GM23338 (cell line): ENCODE data around the gene CNTNAP1. TPM values are rescaled to one million over a fixed set of nuclear protein-coding genes. Genes with fewer than 3 reads are reported as not detected.

Source experiments
- ATAC-seq: fragments of 200-7000 bp; cut with Tn5 transposase; 3 replicates; pipeline ENCODE4 v1.9.1; 2020
- DNase-seq: peaks from one replicate; pipeline ENCODE4 v3.0.0-alpha.2; 2015; ENCODE audit warnings: low spot score
- H2AFZ ChIP-seq: fragments of 200-600 bp; sonication (generic); 2 replicates; pipeline ENCODE4 v1.8.0; 2016; ENCODE audit warnings: antibody characterized with exemption, mild to moderate bottlenecking, moderate library complexity
- H3F3A ChIP-seq: fragments of 200-600 bp; sonication (generic); replicated peaks from 2 replicates; pipeline ENCODE4 v1.8.0; 2017; ENCODE audit warnings: antibody characterized with exemption, mixed run types, low read depth
- H3K27ac ChIP-seq: fragments of 200-600 bp; sonication (generic); 2 replicates; pipeline ENCODE4 v1.6.1; 2016; ENCODE audit warnings: low read depth
- H3K27me3 ChIP-seq: fragments of 200-600 bp; sonication (generic); 2 replicates; pipeline ENCODE4 v1.8.0; 2016; ENCODE audit warnings: mild to moderate bottlenecking, mixed run types, moderate library complexity; ENCODE audit not compliant: insufficient read depth
- H3K36me3 ChIP-seq: fragments of 200-600 bp; sonication (generic); 2 replicates; pipeline ENCODE4 v1.8.0; 2016; ENCODE audit warnings: mild to moderate bottlenecking; ENCODE audit not compliant: insufficient read depth
- H3K4me1 ChIP-seq: fragments of 200-600 bp; sonication (generic); 2 replicates; pipeline ENCODE4 v1.8.0; 2016; ENCODE audit warnings: mild to moderate bottlenecking, moderate library complexity; ENCODE audit not compliant: insufficient read depth
- H3K4me2 ChIP-seq: fragments of 200-600 bp; sonication (generic); 2 replicates; pipeline ENCODE4 v1.7.1; 2017; ENCODE audit warnings: mixed run types
- H3K4me3 ChIP-seq: fragments of 200-600 bp; sonication (generic); 2 replicates; pipeline ENCODE4 v1.6.1; 2016; ENCODE audit warnings: mixed run types
- H3K79me2 ChIP-seq: fragments of 200-600 bp; sonication (generic); replicated peaks from 2 replicates; pipeline ENCODE4 v1.8.0; 2017; ENCODE audit warnings: mild to moderate bottlenecking; ENCODE audit not compliant: insufficient read depth
- H3K9me2 ChIP-seq: fragments of 200-600 bp; sonication (generic); 2 replicates; pipeline ENCODE4 v1.8.0; 2017; ENCODE audit not compliant: insufficient read depth
- H4K20me1 ChIP-seq: fragments of 200-600 bp; sonication (generic); replicated peaks from 2 replicates; pipeline ENCODE4 v1.8.0; 2017; ENCODE audit warnings: mild to moderate bottlenecking; ENCODE audit not compliant: insufficient read depth
- H3K27ac Mint-ChIP-seq: 2 replicates; pipeline ENCODE4 v1.8.0; 2020; ENCODE audit warnings: inconsistent platforms, mild to moderate bottlenecking, moderate library complexity, mixed read lengths
- H3K27me3 Mint-ChIP-seq: 3 replicates; pipeline ENCODE4 v1.8.0; 2022; ENCODE audit warnings: low read depth, mild to moderate bottlenecking, moderate library complexity, mixed read lengths, inconsistent platforms; ENCODE audit not compliant: insufficient read depth, poor library complexity
- H3K36me3 Mint-ChIP-seq: 3 replicates; pipeline ENCODE4 v1.8.0; 2021; ENCODE audit warnings: low read depth, mild to moderate bottlenecking, inconsistent platforms, moderate library complexity, mixed read lengths
- H3K4me1 Mint-ChIP-seq: 3 replicates; pipeline ENCODE4 v1.8.0; 2020; ENCODE audit warnings: mild to moderate bottlenecking, inconsistent platforms, mixed read lengths
- H3K4me3 Mint-ChIP-seq: 3 replicates; pipeline ENCODE4 v1.8.0; 2021; ENCODE audit warnings: moderate library complexity, mild to moderate bottlenecking, inconsistent platforms, mixed read lengths
- H3K9me3 Mint-ChIP-seq: 3 replicates; pipeline ENCODE4 v1.8.0; 2020; ENCODE audit warnings: moderate library complexity, mild to moderate bottlenecking, inconsistent platforms, mixed read lengths
- EZH2phosphoT487 ChIP-seq: fragments of 200-600 bp; sonication (generic); IDR thresholded peaks from one replicate; pipeline ENCODE4 v1.8.1; 2018; ENCODE audit warnings: antibody characterized with exemption; ENCODE audit not compliant: unreplicated experiment
- JUNB ChIP-seq: IDR thresholded peaks from one replicate; pipeline ENCODE4 v1.6.1; 2016; ENCODE audit warnings: antibody characterized with exemption; ENCODE audit not compliant: unreplicated experiment
- NANOG ChIP-seq: IDR thresholded peaks from 2 replicates; pipeline ENCODE4 v1.6.1; 2016; ENCODE audit warnings: antibody characterized with exemption, borderline replicate concordance
- POLR2AphosphoS5 ChIP-seq: IDR thresholded peaks from 2 replicates; pipeline ENCODE4 v1.6.1; 2016; ENCODE audit warnings: antibody characterized with exemption, low read depth
- STAT1 ChIP-seq: IDR thresholded peaks from one replicate; pipeline ENCODE4 v1.6.1; 2016; ENCODE audit warnings: antibody characterized with exemption; ENCODE audit not compliant: unreplicated experiment
- polyA plus RNA-seq: library from polyadenylated mRNA; unstranded; fragments of >200 nt; fragmentation: Nextera tagmentation; extraction: Ambion mirVana; gene quantifications from 2 replicates; pipeline ENCODE4 v1.2.1, GENCODE V29; 2016
- total RNA-seq: library from RNA; depleted of rRNA; stranded (reverse); fragments of >200 nt; shearing (Covaris generic); gene quantifications from 2 replicates; pipeline ENCODE4 v1.2.3, GENCODE V29; 2014
- TF ChIP-seq, protein P1 (sequence below): IDR thresholded peaks from 2 replicates; pipeline ENCODE4 v1.6.1; 2016; ENCODE audit warnings: antibody characterized with exemption
- TF ChIP-seq, protein P2 (sequence below), 2 experiments: fragments of 200-600 bp in 1 of 2; sonication (generic) in 1 of 2; conservative IDR thresholded peaks; 2 replicates each; pipeline versions ENCODE4 v1.5.1 to v1.6.1; 2016 to 2017; ENCODE audit warnings: antibody characterized with exemption in 2 of 2, low read depth in 2 of 2, mild to moderate bottlenecking in 2 of 2, moderate library complexity in 1 of 2

Gene CNTNAP1
- total and polyA plus RNA-seq, 2 experiments from 2014 or later: 1.3 to 5.0 TPM

DNA sequence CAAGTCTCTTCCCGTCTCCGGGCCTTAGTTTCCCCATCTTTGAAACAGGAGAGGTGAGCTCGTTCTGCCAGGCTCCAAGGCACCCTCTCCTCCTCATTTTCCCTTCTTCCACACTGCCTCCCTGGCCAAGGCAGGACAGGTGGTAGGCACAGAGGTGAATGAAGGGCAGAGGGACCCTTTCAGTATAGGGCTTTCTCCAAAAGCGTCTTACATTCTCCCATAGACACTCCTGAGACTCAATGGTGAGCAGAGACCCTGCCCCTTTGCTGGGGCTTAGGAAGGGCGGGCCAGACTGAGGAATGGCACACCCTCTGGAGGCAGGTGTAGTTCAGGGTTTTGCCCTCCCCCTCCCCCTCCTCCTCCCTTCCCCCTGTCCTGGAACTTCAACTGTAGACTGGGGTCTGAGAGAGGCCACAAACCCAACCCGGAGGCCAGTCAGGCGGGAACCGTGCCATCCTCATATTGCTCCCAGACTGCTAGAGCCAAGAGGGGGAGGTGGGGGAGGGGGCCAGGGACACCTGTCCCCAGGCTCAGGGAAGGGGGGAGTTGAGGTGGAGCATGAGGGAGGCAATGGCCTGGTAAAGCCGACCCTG, 7.5 kb upstream of the CNTNAP1 start:
- H3K36me3 Mint-ChIP-seq: peaks cover 18% of the 10 kb centered on the region
- Histone ChIP-seq H3F3A (peaks cover 30% of the 10 kb centered on the region), H3K9me2 (no peaks in the 10 kb centered on the region), H3K4me2 (peak overlapping the region; percentile 98), H3K4me3 (peak overlapping the region; percentile 92), H3K27ac (no peak overlapping the region), H2AFZ (no peak overlapping the region), H3K27me3 (peaks cover 58% of the 10 kb centered on the region), H3K79me2 (peaks cover 7% of the 10 kb centered on the region; the same call in 1 of the 2 replicates), H3K36me3 (no peaks in the 10 kb centered on the region; the same call in 1 of the 2 replicates), H4K20me1 (no peaks in the 10 kb centered on the region), H3K4me1 (peaks cover 41% of the 10 kb centered on the region)
- H3K4me1 Mint-ChIP-seq: peaks cover 35% of the 10 kb centered on the region
- no peaks in the 10 kb centered on the region for H3K9me3 Mint-ChIP-seq
- TF ChIP-seq STAT1: no peak
- TF ChIP-seq, protein P1, sequence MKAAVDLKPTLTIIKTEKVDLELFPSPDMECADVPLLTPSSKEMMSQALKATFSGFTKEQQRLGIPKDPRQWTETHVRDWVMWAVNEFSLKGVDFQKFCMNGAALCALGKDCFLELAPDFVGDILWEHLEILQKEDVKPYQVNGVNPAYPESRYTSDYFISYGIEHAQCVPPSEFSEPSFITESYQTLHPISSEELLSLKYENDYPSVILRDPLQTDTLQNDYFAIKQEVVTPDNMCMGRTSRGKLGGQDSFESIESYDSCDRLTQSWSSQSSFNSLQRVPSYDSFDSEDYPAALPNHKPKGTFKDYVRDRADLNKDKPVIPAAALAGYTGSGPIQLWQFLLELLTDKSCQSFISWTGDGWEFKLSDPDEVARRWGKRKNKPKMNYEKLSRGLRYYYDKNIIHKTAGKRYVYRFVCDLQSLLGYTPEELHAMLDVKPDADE: no peak
- ATAC-seq (peak; percentile 4), DNase-seq (peak; percentile 83)
- peak overlapping the region; percentile 66 for H3K4me3 Mint-ChIP-seq
- H3K27ac Mint-ChIP-seq: no peak overlapping the region
- peaks cover 61% of the 10 kb centered on the region for H3K27me3 Mint-ChIP-seq

DNA sequence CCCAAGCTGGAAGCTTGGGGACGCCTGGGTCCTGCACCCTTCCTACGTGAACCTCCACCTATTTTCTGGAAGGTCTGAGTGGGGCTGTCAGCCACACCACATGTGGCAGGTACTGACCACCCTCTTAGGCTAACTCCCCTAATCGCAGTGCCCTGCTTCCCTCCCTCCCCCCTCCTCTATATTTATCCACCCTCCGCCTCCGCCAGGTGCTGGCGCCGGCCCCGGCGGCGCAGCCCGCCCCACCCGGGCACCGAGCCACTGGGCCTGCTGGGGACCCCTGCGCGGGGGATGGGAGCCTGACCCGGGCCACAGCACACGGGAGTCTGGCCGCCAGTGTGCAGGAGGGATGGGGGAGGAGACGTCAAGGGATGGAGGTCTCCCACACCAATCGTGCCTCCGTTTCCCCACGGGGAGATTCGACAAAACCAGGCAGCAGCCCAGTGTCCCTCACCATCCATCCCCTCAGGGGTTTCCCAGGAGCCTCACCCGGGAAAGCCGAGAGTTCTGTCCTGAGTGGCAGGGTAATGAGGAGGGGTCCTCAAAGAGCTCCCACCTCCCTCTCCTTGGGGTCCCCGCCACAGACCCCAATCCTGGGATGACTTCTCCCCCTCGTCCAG, 6.9 kb upstream of the CNTNAP1 start:
- Histone ChIP-seq H3K79me2 (peaks cover 7% of the 10 kb centered on the region; the same call in 1 of the 2 replicates), H3K4me3 (peak overlapping the region; percentile 92), H3K9me2 (no peaks in the 10 kb centered on the region), H3F3A (peaks cover 33% of the 10 kb centered on the region), H3K36me3 (no peaks in the 10 kb centered on the region; the same call in 1 of the 2 replicates), H4K20me1 (no peaks in the 10 kb centered on the region), H3K4me2 (peak overlapping the region; percentile 98), H3K27me3 (peaks cover 64% of the 10 kb centered on the region), H3K4me1 (peaks cover 46% of the 10 kb centered on the region), H3K27ac (no peak overlapping the region), H2AFZ (no peak overlapping the region)
- no peak for ATAC-seq
- DNase-seq: peak; percentile 70
- peak overlapping the region; percentile 86 for H3K4me3 Mint-ChIP-seq
- H3K4me1 Mint-ChIP-seq: peaks cover 40% of the 10 kb centered on the region
- no peak for TF ChIP-seq POLR2AphosphoS5
- TF ChIP-seq NANOG: no peak
- TF ChIP-seq, protein P1: no peak
- peaks cover 18% of the 10 kb centered on the region for H3K36me3 Mint-ChIP-seq
- no peaks in the 10 kb centered on the region; the same call in 2 of the 3 replicates for H3K9me3 Mint-ChIP-seq
- peaks cover 65% of the 10 kb centered on the region for H3K27me3 Mint-ChIP-seq
- H3K27ac Mint-ChIP-seq: no peak overlapping the region

DNA sequence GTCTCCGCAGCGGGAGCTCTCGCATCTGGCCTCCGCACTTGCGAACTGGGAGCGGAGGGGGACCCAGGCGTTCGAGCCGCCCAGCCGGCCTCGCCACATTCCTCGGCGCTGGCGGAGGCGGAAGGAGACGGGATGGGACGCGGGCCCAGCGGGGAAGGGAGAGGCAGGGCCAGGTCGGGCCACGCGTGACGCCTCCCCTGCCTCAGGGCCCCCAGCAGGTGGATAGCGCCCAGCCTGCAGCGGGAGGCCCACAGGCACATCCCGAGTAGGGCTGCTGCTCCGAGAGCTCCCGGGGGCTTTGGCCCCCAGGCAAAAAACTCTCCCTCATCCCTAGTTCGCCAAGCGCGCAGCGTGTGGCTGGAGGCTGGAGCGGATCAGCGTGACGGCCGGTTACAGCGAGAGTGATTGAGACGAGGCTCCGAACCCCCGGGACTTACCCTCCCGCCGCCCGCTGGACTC, 6.3 kb upstream of the CNTNAP1 start:
- Histone ChIP-seq H3F3A (peaks cover 36% of the 10 kb centered on the region), H3K79me2 (peaks cover 7% of the 10 kb centered on the region; the same call in 1 of the 2 replicates), H3K36me3 (no peaks in the 10 kb centered on the region; the same call in 1 of the 2 replicates), H3K27me3 (peaks cover 65% of the 10 kb centered on the region), H3K27ac (no peak overlapping the region), H3K9me2 (no peaks in the 10 kb centered on the region), H2AFZ (no peak overlapping the region), H3K4me3 (peak overlapping the region; percentile 92), H4K20me1 (no peaks in the 10 kb centered on the region), H3K4me2 (peak overlapping the region; percentile 98), H3K4me1 (peaks cover 46% of the 10 kb centered on the region)
- peaks cover 64% of the 10 kb centered on the region for H3K27me3 Mint-ChIP-seq
- peaks cover 3% of the 10 kb centered on the region; the same call in 1 of the 3 replicates for H3K9me3 Mint-ChIP-seq
- ATAC-seq: no peak
- peak; percentile 48 for DNase-seq
- H3K27ac Mint-ChIP-seq: no peak overlapping the region
- H3K4me3 Mint-ChIP-seq: peak overlapping the region; percentile 86
- peaks cover 17% of the 10 kb centered on the region for H3K36me3 Mint-ChIP-seq
- H3K4me1 Mint-ChIP-seq: peaks cover 39% of the 10 kb centered on the region
- TF ChIP-seq JUNB (no peak), EZH2phosphoT487 (no peak)
- TF ChIP-seq, protein P2, sequence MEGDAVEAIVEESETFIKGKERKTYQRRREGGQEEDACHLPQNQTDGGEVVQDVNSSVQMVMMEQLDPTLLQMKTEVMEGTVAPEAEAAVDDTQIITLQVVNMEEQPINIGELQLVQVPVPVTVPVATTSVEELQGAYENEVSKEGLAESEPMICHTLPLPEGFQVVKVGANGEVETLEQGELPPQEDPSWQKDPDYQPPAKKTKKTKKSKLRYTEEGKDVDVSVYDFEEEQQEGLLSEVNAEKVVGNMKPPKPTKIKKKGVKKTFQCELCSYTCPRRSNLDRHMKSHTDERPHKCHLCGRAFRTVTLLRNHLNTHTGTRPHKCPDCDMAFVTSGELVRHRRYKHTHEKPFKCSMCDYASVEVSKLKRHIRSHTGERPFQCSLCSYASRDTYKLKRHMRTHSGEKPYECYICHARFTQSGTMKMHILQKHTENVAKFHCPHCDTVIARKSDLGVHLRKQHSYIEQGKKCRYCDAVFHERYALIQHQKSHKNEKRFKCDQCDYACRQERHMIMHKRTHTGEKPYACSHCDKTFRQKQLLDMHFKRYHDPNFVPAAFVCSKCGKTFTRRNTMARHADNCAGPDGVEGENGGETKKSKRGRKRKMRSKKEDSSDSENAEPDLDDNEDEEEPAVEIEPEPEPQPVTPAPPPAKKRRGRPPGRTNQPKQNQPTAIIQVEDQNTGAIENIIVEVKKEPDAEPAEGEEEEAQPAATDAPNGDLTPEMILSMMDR (conservative IDR thresholded peaks at IDR 0.05; ENCODE audit: low read depth in 2 of 2): no peak
